CD4-positive, alpha-beta T cell treated with Interleukin-1 beta for 1 hour (primary cell): ENCODE measurements around the gene RIPK3.
A peak's percentile ranks its signal among the peaks of the same experiment; 100 is the strongest.
"Not testable (repeated sequence)": the region's sequence is repeated elsewhere in the genome, so short reads cannot be mapped to it uniquely, and the experiment has no call there.

Experiments used
- DNase-seq, 2 donors: peaks; one replicate each; pipeline ENCODE4 v3.0.0-alpha.2; 2020 to 2022

RIPK3 gene

DNA sequence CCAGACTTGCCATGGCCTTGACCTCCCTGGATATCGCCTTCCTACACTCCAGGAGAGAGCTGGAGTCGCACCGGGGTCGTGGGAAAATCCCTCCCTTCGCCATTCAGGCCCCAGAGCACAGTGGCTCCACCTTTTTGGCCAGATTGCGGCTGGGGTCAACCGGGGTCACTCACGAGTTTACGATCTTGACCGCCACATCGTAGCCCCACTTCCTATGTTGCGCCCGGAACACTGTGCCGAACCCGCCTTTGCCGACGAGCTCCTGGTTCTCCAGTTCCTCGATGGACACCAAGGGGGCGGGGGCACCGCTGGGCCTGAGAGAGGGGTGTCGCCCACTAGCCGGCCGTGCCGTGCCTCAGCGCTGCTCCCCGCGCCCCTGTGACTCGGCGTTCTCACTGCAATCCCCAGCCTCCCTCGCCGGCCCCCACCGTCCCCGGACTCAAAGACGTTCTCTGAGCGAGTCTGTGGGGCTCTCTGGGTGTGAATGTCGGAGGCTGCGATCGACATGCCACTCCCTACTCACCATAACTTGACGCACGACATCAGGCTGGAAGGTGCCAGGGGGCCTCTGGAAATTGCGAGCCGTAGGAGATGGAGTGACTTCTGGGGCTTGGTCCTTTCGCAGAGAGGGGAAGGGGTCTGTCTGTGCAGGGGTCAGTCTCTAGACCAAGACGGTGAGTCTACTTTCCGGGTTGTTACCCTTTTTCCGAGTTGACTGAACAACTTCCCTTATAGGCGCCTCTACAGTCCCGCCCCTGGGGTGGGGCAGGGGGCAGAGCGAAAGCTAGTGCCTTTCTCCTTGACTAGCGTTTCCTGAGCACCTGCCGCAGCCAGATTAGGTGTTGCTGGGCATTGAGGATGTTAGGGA, at the start of gene RIPK3:
RIPK3 (minus strand) TSS at position 708 of the 868 bp plus-strand sequence; CDS start at position 543, 165 bp downstream.
- DNase-seq = peak; percentile 63 to 68

- no peak for DNase-seq
Measured at GRCh38 chr14:24389226-24389848, 49.5 kb upstream of the RIPK3 start.

GRCh38 chr14:24388474-24389179, 48.8 kb upstream of the RIPK3 start:
- no peak for DNase-seq

- DNase-seq = not testable (repeated sequence)
Measured at GRCh38 chr14:24387579-24387978, 47.8 kb upstream of the RIPK3 start.

GRCh38 chr14:24387009-24387345, 47.2 kb upstream of the RIPK3 start:
- no peak for DNase-seq

DNA sequence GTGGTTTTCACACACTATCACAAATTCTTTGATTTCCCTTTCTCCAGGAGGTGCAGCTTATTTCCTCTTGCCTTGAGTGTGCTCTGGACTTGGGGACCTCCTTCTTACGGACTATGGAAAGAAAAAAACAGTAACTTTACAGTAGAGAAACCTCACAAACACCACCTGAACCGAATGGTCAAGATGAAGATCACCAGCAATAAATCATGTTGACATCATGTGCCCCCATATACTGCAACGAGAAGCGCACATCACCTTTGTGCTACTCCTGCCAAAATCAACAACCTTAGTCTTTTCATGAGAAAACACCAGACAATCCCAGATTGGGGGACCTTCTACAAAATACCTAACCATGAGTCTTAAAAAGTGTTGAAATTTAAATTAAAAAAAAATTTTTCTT, 45.7 kb upstream of the RIPK3 start:
- no peak for DNase-seq

DNA sequence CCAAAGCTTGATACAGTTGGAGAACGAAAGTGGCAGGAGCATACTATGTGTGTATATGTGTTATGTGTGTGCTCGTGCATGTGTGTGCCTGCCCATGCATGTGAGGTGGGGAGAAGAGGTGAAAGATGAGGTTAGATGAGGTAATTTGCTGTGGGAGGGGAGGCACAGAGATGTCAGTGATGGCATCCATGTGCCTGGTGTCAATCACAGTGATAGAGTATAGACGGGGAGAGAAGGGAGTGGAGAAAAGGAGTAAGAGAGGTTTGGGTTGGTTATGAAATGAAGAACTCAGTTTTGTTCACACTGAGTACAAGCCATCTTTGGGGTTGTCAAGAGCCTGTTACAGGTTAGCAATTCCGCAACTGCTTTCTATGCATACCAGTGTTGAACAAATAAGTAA, 44.4 kb upstream of the RIPK3 start:
- no peak for DNase-seq

DNA sequence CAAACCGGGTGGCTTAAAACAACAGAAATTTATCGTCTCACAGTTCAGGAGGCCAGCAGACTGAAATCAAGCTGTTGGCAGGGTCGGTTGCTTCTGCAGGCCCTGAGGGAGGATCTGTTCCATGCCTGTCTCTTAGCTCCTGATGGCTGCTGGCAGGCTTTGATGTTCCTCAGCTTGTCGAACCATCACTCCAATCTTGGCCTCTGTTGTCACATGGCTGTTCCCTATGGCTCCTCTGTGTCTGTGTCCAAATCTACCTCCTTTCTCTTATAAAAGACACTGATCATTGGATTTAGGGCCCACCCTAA, 42.2 kb upstream of the RIPK3 start:
- DNase-seq = no peak

DNA sequence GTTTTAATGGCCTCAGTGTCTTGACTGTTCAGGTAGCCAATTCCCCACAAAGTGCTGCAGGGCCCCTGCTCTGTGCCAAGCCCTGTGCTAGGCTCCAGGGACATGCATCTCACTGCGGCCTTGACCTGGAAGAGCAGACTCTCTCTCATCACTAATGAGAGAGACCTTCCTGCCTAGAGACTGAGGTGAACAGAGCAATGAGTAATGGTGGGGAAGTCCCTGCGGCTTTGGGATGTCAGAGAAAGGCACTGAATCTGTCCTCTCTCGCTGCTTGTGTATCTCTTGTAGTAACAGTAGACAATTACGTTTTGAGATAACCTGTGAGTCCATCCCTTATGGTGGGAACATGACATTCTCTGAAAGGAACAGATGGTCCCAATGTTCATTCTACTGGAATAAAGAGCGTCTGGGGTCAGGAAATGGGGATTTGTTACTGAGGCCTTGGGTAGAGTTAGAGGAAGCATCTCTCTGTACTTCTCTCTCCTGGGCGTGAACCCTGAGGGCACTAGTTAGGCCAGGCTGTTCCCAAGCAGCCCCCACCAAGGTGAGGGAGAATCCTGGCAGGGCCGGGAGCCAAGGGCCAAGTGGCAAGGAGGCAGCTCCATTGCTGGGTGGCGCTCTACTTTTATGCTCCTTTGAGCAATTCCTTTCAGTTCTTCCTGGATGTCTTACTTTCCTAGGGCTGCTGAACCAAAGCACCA, 41.7 kb upstream of the RIPK3 start:
- DNase-seq = no peak

- DNase-seq = no peak
Measured at GRCh38 chr14:24379907-24380730, 40.3 kb upstream of the RIPK3 start.

DNA sequence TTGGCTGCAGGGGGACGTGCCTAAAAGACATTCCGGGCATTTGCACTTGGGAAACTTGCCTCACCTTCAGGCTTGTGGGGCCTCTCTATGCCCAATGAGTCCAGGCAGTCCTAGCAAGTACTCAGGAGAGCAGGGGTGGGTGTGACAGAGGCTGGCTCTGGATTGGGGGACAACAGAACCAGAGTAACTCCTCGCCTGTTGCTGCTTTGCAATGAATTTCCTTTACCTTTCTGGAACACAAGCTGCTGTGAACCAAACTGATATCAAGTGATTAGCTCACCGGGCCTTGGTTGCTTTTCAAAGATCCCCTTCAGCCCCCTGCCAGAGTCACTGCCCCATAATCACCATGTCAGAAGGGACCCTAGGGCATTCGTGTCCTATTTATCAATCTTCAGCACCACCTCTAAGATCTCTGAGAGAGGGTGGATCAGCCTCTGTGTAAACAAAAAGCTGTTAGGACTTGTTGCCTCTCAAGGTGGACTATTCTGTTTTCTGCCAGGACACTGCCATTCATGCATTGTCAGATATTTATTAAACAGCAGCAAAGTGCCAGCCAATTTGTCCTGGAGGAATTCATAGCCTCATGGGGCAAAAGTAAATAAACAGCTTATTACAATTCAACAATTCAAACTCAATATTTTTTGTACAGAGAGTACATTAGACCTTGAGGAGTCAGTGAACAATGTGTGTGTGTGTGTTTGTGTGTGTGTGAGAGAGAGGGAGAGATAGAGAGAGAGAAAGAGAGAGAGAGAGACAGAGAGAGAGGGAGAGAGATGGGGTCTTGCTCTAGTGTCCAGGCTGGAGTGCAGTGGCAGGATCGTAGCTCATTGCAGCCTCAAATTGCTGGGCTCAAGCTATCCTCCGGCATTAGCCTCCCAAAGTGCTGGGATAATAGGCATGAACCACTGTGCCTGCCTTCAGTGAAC, 39.5 kb upstream of the RIPK3 start:
- no peak for DNase-seq

- no peak for DNase-seq
Measured at GRCh38 chr14:24378327-24378726, 38.5 kb upstream of the RIPK3 start.

DNA sequence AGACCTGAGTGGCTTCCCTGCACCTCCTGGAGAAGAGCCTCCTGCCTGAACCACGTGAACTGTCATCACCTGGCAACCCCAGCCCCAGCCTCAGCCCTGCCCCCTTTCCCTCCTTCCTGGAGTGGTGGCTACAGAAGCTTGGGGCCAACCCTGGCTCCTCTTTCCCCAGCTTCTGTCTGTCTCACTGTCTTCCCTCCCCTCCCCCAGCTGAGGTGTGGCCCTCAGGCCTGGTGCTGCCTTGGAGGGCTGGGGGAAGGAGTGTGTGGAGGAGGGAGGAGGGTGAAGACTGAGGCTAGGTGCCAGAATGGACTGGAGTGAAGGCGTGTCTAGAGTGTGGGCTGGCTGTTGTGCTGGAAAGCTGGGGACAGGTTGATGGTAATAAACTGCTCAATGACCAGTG, 37.9 kb upstream of the RIPK3 start:
- no peak for DNase-seq

DNA sequence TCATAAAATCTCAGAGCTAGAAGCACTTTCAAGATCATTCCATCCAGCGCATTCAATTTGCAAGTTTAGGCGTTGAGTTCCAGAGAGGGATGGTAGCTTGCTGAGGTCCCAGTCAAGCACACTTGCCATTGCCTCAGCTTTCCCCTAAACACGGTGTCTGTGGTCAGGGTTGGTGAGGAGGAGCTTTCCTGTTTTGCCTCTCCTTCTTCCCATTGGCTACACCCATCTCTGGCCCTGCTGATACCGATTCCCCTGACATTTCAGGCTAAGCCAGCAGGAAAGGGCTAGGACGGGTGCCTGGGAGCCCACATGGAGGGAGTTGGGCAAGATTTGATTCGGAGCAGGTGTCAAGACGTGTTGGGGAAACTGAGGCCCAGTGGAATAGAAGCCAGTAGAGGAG, 37.3 kb upstream of the RIPK3 start:
- DNase-seq = no peak

DNA sequence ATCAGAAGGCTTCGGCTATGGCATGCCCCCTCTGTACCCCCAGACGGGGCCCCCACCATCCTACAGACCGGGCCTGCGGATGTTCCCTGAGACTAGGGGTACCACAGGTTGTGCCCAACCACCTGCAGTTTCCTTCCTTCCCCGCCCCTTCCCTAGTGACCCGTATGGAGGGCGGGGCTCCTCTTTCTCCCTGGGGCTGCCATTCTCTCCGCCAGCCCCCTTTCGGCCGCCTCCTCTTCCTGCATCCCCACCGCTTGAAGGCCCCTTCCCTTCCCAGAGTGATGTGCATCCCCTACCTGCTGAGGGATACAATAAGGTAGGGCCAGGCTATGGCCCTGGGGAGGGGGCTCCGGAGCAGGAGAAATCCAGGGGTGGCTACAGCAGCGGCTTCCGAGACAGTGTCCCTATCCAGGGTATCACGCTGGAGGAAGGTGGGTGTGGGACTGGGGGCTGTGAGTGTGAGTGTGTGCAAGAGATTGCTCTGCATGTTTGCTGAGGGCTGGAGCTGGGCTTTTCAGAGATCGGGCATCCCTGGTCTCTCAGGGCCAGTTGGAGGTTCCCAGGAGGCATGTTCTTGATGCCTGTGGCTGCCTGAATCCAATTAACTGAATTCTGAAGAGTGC, 36.8 kb upstream of the RIPK3 start:
- no peak for DNase-seq

GRCh38 chr14:24372701-24373416, 33.1 kb upstream of the RIPK3 start:
- DNase-seq = no peak

DNA sequence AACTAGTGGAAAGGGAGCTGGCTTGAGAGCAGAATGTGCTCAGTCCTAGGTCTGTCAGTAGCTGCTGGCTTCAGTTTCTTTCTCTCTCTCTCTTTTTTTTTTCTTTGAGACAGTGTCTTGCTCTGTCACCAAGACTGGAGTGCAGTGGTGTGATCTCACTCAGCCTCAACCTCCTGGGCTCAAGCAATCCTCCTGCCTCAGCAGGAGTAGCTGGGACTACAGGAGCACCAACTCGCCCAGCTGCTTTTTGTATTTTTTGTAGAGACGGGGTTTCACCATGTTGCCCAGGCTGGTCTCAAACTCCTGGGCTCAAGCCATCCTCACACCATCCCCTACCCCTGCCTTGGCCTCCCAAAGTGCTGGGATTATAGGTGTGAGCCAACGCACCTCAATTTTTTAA, 31.8 kb upstream of the RIPK3 start:
- DNase-seq = not testable (repeated sequence)

DNA sequence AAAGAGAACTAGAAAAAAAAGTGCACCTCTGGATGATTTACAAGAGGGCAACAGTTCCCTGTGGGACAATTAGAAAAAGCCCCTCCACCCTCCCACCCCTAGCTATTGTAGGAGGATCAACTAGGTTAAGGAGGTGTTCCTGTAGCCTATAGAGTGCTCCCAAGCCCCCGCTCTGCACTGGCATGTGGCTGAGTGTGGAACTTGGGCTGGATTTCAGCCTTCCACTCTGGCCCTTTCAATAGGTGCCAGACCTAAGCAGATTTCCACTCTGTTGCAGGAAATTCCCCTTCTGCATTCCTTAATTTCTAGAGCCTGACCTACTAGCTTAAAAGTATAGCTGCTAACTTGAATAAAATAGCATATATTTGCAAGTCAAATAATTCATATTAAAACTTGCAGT, 31.0 kb upstream of the RIPK3 start:
- DNase-seq = no peak

DNA sequence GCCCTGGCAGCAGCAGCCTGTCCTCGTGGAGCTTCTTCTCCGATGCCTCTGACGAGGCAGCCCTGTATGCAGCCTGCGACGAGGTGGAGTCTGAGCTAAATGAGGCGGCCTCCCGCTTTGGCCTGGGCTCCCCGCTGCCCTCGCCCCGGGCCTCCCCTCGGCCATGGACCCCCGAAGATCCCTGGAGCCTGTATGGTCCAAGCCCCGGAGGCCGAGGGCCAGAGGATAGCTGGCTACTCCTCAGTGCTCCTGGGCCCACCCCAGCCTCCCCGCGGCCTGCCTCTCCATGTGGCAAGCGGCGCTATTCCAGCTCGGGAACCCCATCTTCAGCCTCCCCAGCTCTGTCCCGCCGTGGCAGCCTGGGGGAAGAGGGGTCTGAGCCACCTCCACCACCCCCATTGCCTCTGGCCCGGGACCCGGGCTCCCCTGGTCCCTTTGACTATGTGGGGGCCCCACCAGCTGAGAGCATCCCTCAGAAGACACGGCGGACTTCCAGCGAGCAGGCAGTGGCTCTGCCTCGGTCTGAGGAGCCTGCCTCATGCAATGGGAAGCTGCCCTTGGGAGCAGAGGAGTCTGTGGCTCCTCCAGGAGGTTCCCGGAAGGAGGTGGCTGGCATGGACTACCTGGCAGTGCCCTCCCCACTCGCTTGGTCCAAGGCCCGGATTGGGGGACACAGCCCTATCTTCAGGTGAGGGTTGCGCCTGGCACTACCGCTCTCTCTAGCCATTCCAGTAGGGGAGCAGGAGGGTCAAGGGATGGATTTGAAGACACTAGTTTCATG, 30.3 kb upstream of the RIPK3 start:
- no peak for DNase-seq
